ENCODE data around the gene ELOA. TPM values are rescaled to one million over a fixed set of nuclear protein-coding genes. Genes with fewer than 3 reads are reported as not detected.
A peak's percentile ranks its signal among the peaks of the same experiment; 100 is the strongest.

The ELOA gene
- total RNA-seq, 1 donor from 2014 or later: 40.6 TPM

DNA sequence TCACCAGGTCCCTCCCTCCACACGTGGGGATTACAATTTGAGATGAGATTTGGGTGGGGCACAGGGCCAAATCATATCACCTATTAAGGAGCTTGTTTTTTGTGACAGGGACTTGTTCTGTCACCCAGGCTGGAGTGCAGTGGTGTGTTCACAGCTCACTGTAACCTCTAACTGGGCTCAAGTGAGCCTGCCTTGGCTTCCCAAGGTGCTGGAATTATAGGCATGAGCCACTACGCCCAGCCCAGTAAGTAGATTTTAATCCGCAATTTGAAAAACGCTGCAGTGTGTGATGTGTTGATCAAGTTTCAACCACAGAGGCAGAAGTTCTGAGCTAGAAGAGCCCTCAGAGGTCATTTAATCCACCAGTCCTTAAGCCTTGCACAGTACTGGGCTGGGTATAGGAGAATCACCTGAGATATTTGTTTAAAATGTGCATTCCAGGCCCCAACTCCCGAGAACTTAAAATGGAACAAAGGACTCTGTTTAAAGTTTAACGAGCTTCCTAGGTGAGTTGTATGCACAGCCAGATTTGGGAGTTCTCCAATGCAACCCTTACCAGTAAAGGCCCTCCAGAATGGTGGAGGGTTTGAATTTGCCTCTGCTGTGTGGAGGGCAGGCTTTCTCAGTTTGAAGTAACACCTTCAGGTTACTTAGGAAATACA is 38.3 kb upstream of the ELOA start:
- Mint-ChIP-seq H3K4me3 (ENCODE audit: unreplicated experiment) (no peak overlapping the region), H3K36me3 (ENCODE audit: unreplicated experiment) (no peaks in the 10 kb centered on the region), H3K9me3 (ENCODE audit: unreplicated experiment) (peaks cover 2% of the 10 kb centered on the region), H3K27me3 (ENCODE audit: unreplicated experiment) (no peaks in the 10 kb centered on the region), H3K4me1 (ENCODE audit: low read depth, unreplicated experiment) (no peaks in the 10 kb centered on the region), H3K27ac (ENCODE audit: unreplicated experiment) (no peak overlapping the region)
- TF ChIP-seq, protein P1, sequence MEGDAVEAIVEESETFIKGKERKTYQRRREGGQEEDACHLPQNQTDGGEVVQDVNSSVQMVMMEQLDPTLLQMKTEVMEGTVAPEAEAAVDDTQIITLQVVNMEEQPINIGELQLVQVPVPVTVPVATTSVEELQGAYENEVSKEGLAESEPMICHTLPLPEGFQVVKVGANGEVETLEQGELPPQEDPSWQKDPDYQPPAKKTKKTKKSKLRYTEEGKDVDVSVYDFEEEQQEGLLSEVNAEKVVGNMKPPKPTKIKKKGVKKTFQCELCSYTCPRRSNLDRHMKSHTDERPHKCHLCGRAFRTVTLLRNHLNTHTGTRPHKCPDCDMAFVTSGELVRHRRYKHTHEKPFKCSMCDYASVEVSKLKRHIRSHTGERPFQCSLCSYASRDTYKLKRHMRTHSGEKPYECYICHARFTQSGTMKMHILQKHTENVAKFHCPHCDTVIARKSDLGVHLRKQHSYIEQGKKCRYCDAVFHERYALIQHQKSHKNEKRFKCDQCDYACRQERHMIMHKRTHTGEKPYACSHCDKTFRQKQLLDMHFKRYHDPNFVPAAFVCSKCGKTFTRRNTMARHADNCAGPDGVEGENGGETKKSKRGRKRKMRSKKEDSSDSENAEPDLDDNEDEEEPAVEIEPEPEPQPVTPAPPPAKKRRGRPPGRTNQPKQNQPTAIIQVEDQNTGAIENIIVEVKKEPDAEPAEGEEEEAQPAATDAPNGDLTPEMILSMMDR (IDR thresholded peaks at IDR 0.05; ENCODE audit: partially characterized antibody, unreplicated experiment): no peak
- DNase-seq: no peak

DNA sequence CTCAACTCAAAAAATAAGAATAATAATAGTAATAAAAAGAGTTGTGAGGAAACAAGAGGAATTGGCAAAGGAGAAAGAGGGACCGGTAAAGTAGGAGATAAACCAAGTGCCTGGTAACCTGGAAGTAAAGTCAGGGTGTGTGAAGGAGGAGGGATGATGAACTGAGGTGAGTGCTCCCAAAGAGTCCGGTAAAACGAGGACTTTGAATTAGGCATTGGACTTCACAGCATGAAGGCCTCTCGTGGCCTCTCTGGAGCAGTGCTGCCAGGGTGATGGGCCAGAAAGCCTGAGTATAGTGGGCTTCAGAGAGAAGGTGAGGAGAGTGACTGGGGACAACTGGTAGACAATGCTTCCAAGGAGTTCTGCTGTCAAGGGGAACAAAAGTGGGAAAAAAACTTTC is 34.0 kb upstream of the ELOA start:
- H3K4me3 Mint-ChIP-seq (ENCODE audit: unreplicated experiment): no peak overlapping the region
- H3K36me3 Mint-ChIP-seq (ENCODE audit: unreplicated experiment): no peaks in the 10 kb centered on the region
- H3K9me3 Mint-ChIP-seq (ENCODE audit: unreplicated experiment): peaks cover 2% of the 10 kb centered on the region
- H3K27me3 Mint-ChIP-seq (ENCODE audit: unreplicated experiment): no peaks in the 10 kb centered on the region
- no peak overlapping the region for H3K27ac Mint-ChIP-seq (ENCODE audit: unreplicated experiment)
- TF ChIP-seq, protein P1 (IDR thresholded peaks at IDR 0.05; ENCODE audit: partially characterized antibody, unreplicated experiment): no peak
- no peak for DNase-seq
- peaks cover 2% of the 10 kb centered on the region for H3K4me1 Mint-ChIP-seq (ENCODE audit: low read depth, unreplicated experiment)

DNA sequence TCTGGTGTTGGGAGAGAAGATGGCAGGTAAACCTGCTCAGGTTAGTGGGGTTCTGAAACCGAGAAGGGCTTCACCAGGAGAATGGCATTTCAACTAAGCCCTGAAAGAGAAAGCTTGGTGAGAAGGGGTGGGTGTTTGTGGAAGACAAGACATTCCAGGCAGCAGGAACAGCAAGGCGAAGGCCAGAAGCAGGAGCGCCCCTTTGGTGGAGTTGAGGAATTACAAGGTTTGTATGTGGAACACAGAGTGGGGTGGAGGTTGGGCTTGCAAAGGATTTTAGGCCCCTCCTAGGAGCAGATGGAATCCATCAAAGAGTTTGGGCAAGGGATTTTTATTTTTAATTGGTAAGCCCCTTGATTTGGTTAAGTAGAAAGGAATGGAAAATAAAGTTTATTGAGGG is 24.8 kb upstream of the ELOA start:
- H3K9me3 Mint-ChIP-seq (ENCODE audit: unreplicated experiment): no peaks in the 10 kb centered on the region

DNA sequence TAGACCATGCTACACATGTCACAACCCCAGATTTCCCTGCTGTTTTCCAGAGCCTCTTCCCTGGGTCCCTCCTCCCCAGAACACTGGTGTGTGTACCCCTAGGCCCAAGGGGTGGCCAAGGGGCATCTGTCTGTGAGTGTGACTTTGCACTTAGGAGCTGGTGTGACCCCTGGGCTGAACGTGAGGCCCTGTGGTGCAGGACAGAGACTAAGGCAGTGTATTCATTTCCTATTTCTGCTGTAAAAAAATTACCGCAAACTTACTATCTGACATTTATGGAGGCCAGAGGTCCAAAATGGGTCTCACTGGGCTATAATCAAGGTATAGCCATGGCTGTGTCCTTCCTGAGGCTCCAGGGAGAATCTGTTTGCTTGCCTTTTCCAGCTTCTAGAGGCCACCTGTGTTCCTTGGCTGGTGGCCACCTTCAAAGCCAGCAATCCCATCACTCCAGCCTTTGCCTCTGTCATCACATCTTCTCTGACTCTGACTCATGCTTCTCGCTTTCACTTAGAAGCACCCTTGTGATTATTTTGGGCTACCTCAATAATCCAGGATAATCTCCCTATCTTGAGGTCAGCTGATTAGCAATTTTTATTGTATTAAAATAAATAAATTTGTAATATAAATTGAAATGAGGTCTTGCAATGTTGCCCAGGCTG is 24.0 kb upstream of the ELOA start:
- Mint-ChIP-seq H3K4me3 (ENCODE audit: unreplicated experiment) (no peak overlapping the region), H3K4me1 (ENCODE audit: low read depth, unreplicated experiment) (peaks cover 3% of the 10 kb centered on the region), H3K27me3 (ENCODE audit: unreplicated experiment) (peaks cover 2% of the 10 kb centered on the region), H3K36me3 (ENCODE audit: unreplicated experiment) (no peaks in the 10 kb centered on the region), H3K9me3 (ENCODE audit: unreplicated experiment) (no peaks in the 10 kb centered on the region), H3K27ac (ENCODE audit: unreplicated experiment) (no peak overlapping the region)
- no peak for DNase-seq
- TF ChIP-seq, protein P1 (IDR thresholded peaks at IDR 0.05; ENCODE audit: partially characterized antibody, unreplicated experiment): no peak

More for the DNA sequence above, 24.8 kb upstream of the ELOA start:
- Mint-ChIP-seq H3K4me3 (ENCODE audit: unreplicated experiment) (no peak overlapping the region), H3K27ac (ENCODE audit: unreplicated experiment) (no peak overlapping the region), H3K4me1 (ENCODE audit: low read depth, unreplicated experiment) (peaks cover 3% of the 10 kb centered on the region), H3K27me3 (ENCODE audit: unreplicated experiment) (no peaks in the 10 kb centered on the region), H3K36me3 (ENCODE audit: unreplicated experiment) (no peaks in the 10 kb centered on the region)
- peak; percentile 60 for DNase-seq
- TF ChIP-seq, protein P1 (IDR thresholded peaks at IDR 0.05; ENCODE audit: partially characterized antibody, unreplicated experiment): peak; percentile 79

Measured in glutamatergic neuron (in vitro differentiated cells).